BLaER1 (cell line): ENCODE measurements around the gene MLEC.

Source experiments
- H3K27ac ChIP-seq: shearing (Covaris generic); formaldehyde crosslinking; 2 replicates; pipeline ENCODE4 v1.8.1; 2022
- H3K27me3 ChIP-seq: shearing (Covaris generic); formaldehyde crosslinking; 2 replicates; pipeline ENCODE4 v1.8.1; 2022
- H3K36me3 ChIP-seq: shearing (Covaris generic); formaldehyde crosslinking; 2 replicates; pipeline ENCODE4 v1.8.1; 2022
- H3K4me1 ChIP-seq: shearing (Covaris generic); formaldehyde crosslinking; 2 replicates; pipeline ENCODE4 v1.8.1; 2022
- H3K4me2 ChIP-seq: shearing (Covaris generic); formaldehyde crosslinking; 2 replicates; pipeline ENCODE4 v1.8.1; 2022
- H3K4me3 ChIP-seq: shearing (Covaris generic); formaldehyde crosslinking; 2 replicates; pipeline ENCODE4 v1.8.1; 2022
- H3K9ac ChIP-seq: shearing (Covaris generic); formaldehyde crosslinking; 2 replicates; pipeline ENCODE4 v1.8.1; 2022
- H3K9me3 ChIP-seq: shearing (Covaris generic); formaldehyde crosslinking; 2 replicates; pipeline ENCODE4 v1.8.1; 2022
- H4K20me1 ChIP-seq: shearing (Covaris generic); formaldehyde crosslinking; 2 replicates; pipeline ENCODE4 v1.8.1; 2022
- Cebpa-rat ChIP-seq: shearing (Covaris generic); IDR thresholded peaks from 2 replicates; pipeline ENCODE4 v1.8.1; 2022

The MLEC gene

GRCh38 chr12:120677765-120678473 lies 9.0 kb upstream of the MLEC start:
- no peak overlapping the region for H3K4me3 ChIP-seq
- H4K20me1 ChIP-seq, result no peaks in the 10 kb centered on the region
- H3K9ac ChIP-seq, result no peak overlapping the region
- H3K4me1 ChIP-seq, result peaks cover 43% of the 10 kb centered on the region
- no peak for TF ChIP-seq Cebpa-rat
- no peaks in the 10 kb centered on the region for H3K9me3 ChIP-seq
- no peaks in the 10 kb centered on the region for H3K27me3 ChIP-seq
- no peaks in the 10 kb centered on the region for H3K36me3 ChIP-seq
- peak overlapping the region; percentile 70 for H3K4me2 ChIP-seq
- peak overlapping the region; percentile 14; the same call in 1 of the 2 replicates for H3K27ac ChIP-seq

DNA sequence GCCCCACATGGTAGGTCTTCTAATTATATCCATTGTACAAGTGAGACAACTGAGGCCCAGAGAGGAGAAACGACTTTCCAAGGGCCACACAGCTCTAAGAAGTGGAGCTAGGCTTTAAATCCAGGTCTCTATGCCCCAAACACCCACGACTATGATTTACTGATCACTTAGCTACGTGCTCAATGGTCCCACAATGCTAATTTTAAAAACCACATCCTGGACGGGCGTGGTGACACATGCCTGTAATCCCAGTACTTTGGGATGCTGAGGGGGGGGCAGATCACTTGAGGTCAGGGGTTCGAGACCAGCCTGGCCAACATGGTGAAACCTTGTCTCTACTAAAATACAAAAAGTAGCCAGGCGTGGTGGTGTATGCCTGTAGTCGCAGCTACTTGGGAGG lies 8.4 kb upstream of the MLEC start:
- no peaks in the 10 kb centered on the region for H3K27me3 ChIP-seq
- no peak overlapping the region for H3K4me3 ChIP-seq
- peak overlapping the region; percentile 14; the same call in 1 of the 2 replicates for H3K27ac ChIP-seq
- no peak for TF ChIP-seq Cebpa-rat
- peak overlapping the region; percentile 70 for H3K4me2 ChIP-seq
- peaks cover 37% of the 10 kb centered on the region for H3K4me1 ChIP-seq
- no peaks in the 10 kb centered on the region for H4K20me1 ChIP-seq
- H3K36me3 ChIP-seq, result no peaks in the 10 kb centered on the region
- no peak overlapping the region for H3K9ac ChIP-seq
- no peaks in the 10 kb centered on the region for H3K9me3 ChIP-seq

- Histone ChIP-seq H3K4me1 (peaks cover 35% of the 10 kb centered on the region), H3K4me2 (no peak overlapping the region), H4K20me1 (no peaks in the 10 kb centered on the region), H3K4me3 (no peak overlapping the region), H3K27me3 (no peaks in the 10 kb centered on the region), H3K36me3 (no peaks in the 10 kb centered on the region), H3K27ac (no peak overlapping the region), H3K9me3 (no peaks in the 10 kb centered on the region), H3K9ac (no peak overlapping the region)
- no peak for TF ChIP-seq Cebpa-rat
Observed at GRCh38 chr12:120680165-120680738, 6.7 kb upstream of the MLEC start.

DNA sequence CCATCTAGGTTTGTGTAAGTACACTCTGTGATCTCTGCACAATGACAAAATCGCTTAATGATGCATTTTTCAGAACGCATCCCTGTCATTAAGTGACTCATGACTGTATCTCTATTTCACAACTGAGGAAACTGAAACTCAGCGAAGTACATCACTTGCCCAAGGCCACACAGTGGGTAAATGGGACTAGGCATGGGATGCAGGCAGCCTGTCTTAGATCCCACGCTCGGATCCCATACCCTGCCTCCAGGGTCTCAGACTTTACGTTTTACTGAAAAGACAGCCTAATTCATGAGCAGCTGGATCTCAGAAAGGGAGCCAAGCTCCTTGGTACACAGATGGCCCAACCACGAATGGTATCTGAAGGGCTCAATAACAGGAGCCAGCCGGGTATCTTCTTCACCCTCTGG lies 2.4 kb upstream of the MLEC start:
- peak overlapping the region; percentile 82 for H3K4me2 ChIP-seq
- no peaks in the 10 kb centered on the region for H3K27me3 ChIP-seq
- H3K4me1 ChIP-seq, result peaks cover 38% of the 10 kb centered on the region
- peak overlapping the region; percentile 68; the same call in 1 of the 2 replicates for H3K27ac ChIP-seq
- peaks cover 25% of the 10 kb centered on the region for H4K20me1 ChIP-seq
- no peak overlapping the region for H3K4me3 ChIP-seq
- no peak for TF ChIP-seq Cebpa-rat
- peak overlapping the region; percentile 40 for H3K9ac ChIP-seq
- H3K9me3 ChIP-seq, result no peaks in the 10 kb centered on the region
- no peaks in the 10 kb centered on the region for H3K36me3 ChIP-seq

DNA sequence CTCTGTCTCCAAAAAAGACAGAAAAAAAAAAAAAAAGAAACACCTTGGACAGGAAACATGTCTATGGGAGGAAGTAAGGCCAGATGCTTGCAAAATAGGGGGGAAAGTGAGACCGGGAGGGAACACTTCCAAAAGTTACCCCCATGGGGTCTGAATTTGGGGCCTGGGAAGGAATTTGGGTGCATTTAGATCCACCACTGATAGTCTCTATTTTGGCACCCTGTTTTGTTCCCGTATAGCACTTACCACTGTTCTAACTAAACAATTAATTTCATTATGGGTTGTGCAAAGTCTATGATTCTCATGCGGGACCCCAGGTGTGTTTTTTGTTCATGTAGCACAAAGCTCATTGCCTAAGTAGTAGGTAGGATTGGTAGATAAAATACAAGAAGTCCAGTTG lies 1.4 kb upstream of the MLEC start:
- Histone ChIP-seq H3K4me1 (peaks cover 44% of the 10 kb centered on the region), H3K27ac (peak overlapping the region; percentile 25; the same call in 1 of the 2 replicates), H3K9me3 (no peaks in the 10 kb centered on the region), H4K20me1 (peaks cover 35% of the 10 kb centered on the region), H3K27me3 (no peaks in the 10 kb centered on the region), H3K36me3 (no peaks in the 10 kb centered on the region), H3K4me2 (peak overlapping the region; percentile 82), H3K4me3 (peak overlapping the region; percentile 96), H3K9ac (no peak overlapping the region; the same call in 1 of the 2 replicates)
- TF ChIP-seq Cebpa-rat, result no peak

GRCh38 chr12:120686151-120686689 lies 729 bp upstream of the MLEC start:
- Histone ChIP-seq H4K20me1 (peaks cover 42% of the 10 kb centered on the region), H3K36me3 (no peaks in the 10 kb centered on the region), H3K4me3 (peak overlapping the region; percentile 96), H3K4me2 (peak overlapping the region; percentile 82), H3K4me1 (peaks cover 51% of the 10 kb centered on the region), H3K27me3 (no peaks in the 10 kb centered on the region), H3K27ac (peak overlapping the region; percentile 92), H3K9ac (peak overlapping the region; percentile 94), H3K9me3 (no peaks in the 10 kb centered on the region)
- TF ChIP-seq Cebpa-rat, result no peak

DNA sequence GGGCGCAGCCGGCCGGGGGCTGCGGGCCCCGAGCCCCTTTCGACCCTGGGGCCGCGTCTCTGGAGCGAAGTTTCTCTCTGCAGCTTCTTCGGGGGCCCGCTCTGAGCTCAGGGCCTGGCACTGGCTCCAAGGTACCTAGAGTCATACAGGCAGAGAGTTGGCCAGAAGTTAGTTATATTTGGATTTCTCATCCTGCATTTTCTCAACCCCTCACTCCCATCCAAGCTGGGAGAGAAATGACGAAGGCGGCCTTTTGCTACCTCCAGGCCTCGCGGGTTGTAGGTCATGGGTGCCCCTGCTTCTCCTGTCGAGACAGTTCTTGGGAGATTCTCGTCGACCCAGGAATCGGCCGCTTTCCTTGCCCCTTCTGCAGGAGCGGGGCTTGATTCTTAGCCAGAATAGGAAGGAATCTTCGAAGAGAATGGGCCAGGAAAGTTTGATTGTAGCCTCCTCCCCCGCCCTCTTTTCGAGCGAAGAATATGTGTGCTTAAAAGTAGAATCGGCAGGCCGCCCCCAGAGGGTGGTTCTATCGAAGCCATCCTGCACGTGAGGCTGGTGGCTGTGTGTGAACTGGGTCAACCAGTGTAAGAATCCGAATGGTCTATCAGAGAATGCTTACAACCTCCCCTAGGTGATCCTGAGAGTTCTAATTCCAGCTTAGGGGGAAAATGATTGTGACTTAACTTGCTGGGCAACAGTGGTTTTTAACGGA lies 785 bp downstream of the MLEC start:
- Histone ChIP-seq H3K4me2 (peak overlapping the region; percentile 94), H4K20me1 (peaks cover 57% of the 10 kb centered on the region), H3K9me3 (no peaks in the 10 kb centered on the region), H3K36me3 (peaks cover 3% of the 10 kb centered on the region; the same call in 1 of the 2 replicates), H3K27ac (peak overlapping the region; percentile 91), H3K27me3 (no peaks in the 10 kb centered on the region), H3K4me3 (peak overlapping the region; percentile 96), H3K9ac (peak overlapping the region; percentile 94), H3K4me1 (peaks cover 66% of the 10 kb centered on the region)
- no peak for TF ChIP-seq Cebpa-rat

GRCh38 chr12:120688527-120689071 lies 1.6 kb downstream of the MLEC start:
- Histone ChIP-seq H3K9ac (peak overlapping the region; percentile 94), H3K36me3 (peaks cover 12% of the 10 kb centered on the region), H3K27ac (peak overlapping the region; percentile 91; the same call in 1 of the 2 replicates), H3K9me3 (no peaks in the 10 kb centered on the region), H3K27me3 (no peaks in the 10 kb centered on the region), H3K4me2 (peak overlapping the region; percentile 94), H3K4me3 (peak overlapping the region; percentile 96), H3K4me1 (peaks cover 69% of the 10 kb centered on the region), H4K20me1 (peaks cover 66% of the 10 kb centered on the region)
- TF ChIP-seq Cebpa-rat, result no peak

DNA sequence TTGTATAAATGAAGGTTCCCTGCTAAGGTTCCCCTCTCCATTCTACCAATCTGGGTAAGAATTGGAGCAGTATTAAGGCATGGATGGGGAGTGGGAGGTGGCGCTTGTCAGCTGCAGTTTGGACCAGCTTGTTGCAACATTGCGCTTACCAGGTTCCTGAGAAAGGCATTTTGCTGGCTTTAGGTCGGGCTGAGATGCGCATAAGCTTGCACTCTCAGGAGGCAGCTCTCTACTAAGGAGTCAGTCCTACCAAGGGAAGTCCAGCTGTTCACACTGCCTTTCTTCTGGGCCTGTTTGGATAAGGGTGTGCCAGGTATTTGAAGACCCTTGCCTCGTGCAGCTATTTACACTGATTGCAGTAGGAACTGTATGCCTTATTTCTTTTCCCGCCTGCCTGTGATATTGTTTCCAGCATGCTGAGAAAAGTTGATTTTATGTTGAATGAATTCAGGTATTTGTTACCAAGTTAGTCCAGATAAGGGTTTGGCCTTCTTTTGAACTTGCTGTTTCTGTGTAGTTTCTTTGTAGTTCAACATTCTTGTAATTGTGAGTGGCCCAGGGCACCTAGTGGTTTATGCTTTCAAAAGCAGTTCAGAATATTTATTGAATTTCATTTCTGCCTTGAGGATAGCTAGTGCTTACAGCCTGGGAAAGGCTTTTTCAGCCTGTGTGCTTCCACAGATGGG lies 2.6 kb downstream of the MLEC start:
- H3K9ac ChIP-seq, result peak overlapping the region; percentile 94
- H3K4me2 ChIP-seq, result peak overlapping the region; percentile 94
- TF ChIP-seq Cebpa-rat, result no peak
- H3K9me3 ChIP-seq, result no peaks in the 10 kb centered on the region
- H3K27ac ChIP-seq, result peak overlapping the region; percentile 1; the same call in 1 of the 2 replicates
- H3K36me3 ChIP-seq, result peaks cover 21% of the 10 kb centered on the region
- H3K4me3 ChIP-seq, result peak overlapping the region; percentile 96
- H3K27me3 ChIP-seq, result no peaks in the 10 kb centered on the region
- peaks cover 64% of the 10 kb centered on the region for H3K4me1 ChIP-seq
- peaks cover 75% of the 10 kb centered on the region for H4K20me1 ChIP-seq
